Spleen (tissue), 7 donors: ENCODE data around the gene METTL6.
A peak's percentile ranks its signal among the peaks of the same experiment; 100 is the strongest.

ENCODE experiments used
- POLR2A ChIP-seq, 3 donors: fragments of 450-650 bp; IDR thresholded peaks; one replicate each; pipeline ENCODE4 v1.5.1; 2017; ENCODE audit warnings: antibody characterized with exemption in 3 of 3, mild to moderate bottlenecking in 1 of 3
- POLR2AphosphoS5 ChIP-seq, 3 donors: sonication (generic); formaldehyde crosslinking; IDR thresholded peaks; one replicate each; pipeline ENCODE4 v1.5.1; 2017; ENCODE audit warnings: antibody characterized with exemption in 3 of 3
- TF ChIP-seq, protein P1 (sequence below), 11 experiments: fragments of 200-600 bp in 7 of 11; fragments of 450-650 bp in 4 of 11; sonication (generic) in 4 of 11; IDR thresholded peaks in 8 of 11; conservative IDR thresholded peaks in 3 of 11; 1 replicate in 7 of 11; 2 replicates in 4 of 11; pipeline versions ENCODE4 v1.4.0 to v1.8.0; 2016 to 2021; ENCODE audit warnings: antibody characterized with exemption in 11 of 11, inconsistent platforms in 4 of 11, mild to moderate bottlenecking in 1 of 11
- donor health status: DM: no; HTN: no; CAD: no; lungs with moderate emphysema.
- donor health status: DM: no; HTN: no; CAD: no.
- donor health status: DM: no; HTN: no; CAD: no.

DNA sequence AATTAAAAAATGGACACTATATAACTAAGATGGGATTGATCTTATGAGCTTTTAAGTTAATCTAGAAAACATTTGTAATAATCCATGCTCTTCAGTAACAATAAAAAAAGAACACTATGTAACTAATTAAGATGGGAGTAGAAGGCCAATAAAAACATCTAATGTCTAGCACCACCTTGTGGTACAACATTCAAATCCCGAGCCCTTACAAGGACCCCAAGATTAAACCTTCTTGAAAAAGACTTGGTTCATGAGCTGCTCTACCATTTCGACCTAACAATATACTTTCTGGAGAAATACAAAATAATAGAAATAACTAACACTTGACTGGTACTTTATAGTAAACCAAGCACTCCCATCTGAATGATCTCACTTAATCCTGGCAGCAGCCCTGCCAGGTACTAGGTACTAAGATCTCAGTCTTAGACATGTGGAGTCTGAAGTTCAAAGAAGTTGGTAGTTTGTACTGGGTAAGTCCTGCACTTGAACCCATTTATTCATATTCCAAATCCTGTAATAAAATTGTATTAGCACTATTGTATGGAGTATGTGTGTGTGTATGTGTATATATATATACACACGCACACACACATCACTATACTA is 21.8 kb downstream of the METTL6 start:
- TF ChIP-seq, protein P1, sequence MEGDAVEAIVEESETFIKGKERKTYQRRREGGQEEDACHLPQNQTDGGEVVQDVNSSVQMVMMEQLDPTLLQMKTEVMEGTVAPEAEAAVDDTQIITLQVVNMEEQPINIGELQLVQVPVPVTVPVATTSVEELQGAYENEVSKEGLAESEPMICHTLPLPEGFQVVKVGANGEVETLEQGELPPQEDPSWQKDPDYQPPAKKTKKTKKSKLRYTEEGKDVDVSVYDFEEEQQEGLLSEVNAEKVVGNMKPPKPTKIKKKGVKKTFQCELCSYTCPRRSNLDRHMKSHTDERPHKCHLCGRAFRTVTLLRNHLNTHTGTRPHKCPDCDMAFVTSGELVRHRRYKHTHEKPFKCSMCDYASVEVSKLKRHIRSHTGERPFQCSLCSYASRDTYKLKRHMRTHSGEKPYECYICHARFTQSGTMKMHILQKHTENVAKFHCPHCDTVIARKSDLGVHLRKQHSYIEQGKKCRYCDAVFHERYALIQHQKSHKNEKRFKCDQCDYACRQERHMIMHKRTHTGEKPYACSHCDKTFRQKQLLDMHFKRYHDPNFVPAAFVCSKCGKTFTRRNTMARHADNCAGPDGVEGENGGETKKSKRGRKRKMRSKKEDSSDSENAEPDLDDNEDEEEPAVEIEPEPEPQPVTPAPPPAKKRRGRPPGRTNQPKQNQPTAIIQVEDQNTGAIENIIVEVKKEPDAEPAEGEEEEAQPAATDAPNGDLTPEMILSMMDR (IDR thresholded peaks at IDR 0.05 in 8 of 11, conservative IDR thresholded peaks at IDR 0.05 in 3 of 11), result peak; percentile 21 to 85 (median 68)
- TF ChIP-seq POLR2AphosphoS5 (IDR thresholded peaks at IDR 0.05), result no peak
- TF ChIP-seq POLR2A (IDR thresholded peaks at IDR 0.05), result no peak
